Measurements from ENCODE around the gene MBTPS1.
A peak's percentile ranks its signal among the peaks of the same experiment; 100 is the strongest.

Gene MBTPS1

DNA sequence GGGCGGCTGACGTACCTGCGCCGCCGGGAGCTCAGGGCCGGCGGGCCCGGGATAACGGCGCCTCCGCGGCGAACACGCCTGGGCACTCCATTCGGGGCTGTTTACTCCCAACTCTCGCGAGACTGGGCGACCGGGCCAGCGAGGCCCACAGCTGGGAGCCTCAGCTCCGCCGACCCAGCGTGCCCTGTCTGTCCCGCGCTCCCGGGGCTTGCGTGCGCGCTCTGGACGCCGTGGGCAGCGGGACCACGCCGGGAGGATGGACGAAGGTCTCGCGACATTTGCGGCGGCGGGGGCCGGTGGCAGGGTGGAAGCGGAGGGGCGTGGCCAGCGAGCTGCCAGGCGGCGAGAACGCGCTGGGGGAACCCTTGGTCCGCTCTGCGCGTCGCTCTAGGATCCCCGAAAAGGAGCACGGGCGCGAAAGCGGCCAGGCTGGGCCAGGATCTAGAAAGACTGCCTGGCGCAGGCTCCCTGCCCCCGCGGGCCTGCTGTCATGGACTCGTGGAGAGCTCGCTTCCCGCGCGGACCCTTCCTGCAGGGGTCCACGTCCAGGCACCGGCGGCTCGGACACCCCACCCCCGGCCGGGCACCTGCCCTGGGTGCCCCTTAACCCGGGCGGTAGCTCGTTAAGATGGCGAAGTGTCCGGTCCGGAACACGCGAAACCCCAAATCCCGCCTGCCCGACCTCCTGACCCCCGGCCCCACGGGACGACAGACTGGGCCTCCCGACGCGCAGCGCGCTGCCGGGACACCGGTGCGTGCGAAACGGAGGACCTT, at the start of gene MBTPS1:
TSS of gene MBTPS1 (minus strand) at position 223 of the 774 bp plus-strand sequence. CDS start 15,159 bp downstream, outside the sequence.
- DNase-seq, result peak; percentile 98 to 99

DNA sequence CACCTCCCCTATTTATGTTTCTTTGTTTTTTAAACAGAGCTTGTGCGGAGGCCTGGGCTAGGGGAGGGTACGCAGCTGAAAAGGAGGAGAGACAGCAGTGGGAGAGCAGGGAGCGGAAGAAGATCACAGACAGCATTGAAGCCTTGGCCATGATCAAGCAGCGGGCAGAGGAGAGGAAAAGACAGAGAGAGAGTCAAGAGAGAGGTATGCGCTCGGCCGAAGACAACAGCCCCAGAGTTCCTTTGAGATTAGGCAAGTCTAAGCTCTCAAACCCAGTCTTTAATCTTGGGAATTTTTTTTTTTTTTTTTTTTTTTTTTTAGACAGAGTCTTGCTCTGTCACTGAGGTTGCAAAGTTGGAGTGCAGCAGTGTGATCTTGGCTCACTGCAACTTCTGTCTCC, 49.0 kb upstream of the MBTPS1 start:
- no peak for DNase-seq

DNA sequence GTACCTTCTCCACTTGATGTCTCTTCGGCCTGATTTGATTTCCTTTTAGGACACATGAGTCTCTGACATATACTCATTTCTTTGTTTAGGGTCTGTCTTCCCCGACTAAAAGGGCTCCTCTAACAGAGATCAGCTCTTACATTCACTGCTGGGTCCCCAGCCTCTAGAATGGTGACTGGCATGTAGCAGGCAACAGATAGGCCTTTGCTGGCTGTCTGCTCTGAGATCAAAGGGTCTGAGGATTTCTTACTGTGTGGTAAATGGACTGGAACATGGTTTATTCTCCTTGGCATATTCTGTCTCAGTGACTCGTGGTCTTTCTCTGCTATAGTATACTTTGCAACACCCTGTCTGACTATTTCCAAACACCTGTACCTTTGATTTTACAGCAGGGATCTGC, 45.1 kb upstream of the MBTPS1 start:
- DNase-seq, result no peak

- no peak for DNase-seq
These were observed 44.3 kb upstream of the MBTPS1 start for GRCh38 chr16:84161037-84161436.

GRCh38 chr16:84159800-84160199, 43.1 kb upstream of the MBTPS1 start:
- no peak for DNase-seq

GRCh38 chr16:84159007-84159406, 42.3 kb upstream of the MBTPS1 start:
- DNase-seq, result no peak

- DNase-seq, result no peak
These were observed 39.6 kb upstream of the MBTPS1 start for GRCh38 chr16:84156342-84156784.

GRCh38 chr16:84155771-84156170, 39.0 kb upstream of the MBTPS1 start:
- DNase-seq, result no peak

GRCh38 chr16:84155226-84155625, 38.5 kb upstream of the MBTPS1 start:
- DNase-seq, result no peak

DNA sequence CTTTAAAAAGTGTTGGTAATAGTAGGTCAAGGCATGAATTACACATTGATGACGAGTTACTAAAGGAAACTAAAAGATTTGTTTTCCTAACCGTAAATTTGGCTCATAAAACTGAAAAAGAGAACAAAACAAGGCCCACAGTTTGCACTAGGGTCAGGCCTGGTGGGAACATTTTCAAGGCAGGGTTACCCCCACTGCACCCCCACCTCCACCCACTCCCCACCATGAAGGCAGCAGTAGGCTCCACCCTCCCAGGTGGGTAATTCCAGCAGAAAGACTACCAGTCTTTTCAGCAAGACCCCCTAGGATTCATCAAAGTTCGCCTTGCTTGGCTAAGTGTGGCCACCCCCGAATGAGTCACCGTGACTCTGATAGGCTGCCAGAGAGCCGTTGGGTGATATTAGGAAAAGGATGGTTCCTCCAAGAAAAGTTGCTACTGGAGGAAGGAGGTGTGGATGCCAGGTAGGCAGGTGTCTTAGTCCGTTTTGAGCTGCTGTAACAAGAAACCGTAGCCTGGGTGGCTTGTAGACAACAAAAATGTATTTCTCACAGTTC, 37.0 kb upstream of the MBTPS1 start:
- no peak for DNase-seq

GRCh38 chr16:84150926-84151325, 34.2 kb upstream of the MBTPS1 start:
- DNase-seq, result no peak

DNA sequence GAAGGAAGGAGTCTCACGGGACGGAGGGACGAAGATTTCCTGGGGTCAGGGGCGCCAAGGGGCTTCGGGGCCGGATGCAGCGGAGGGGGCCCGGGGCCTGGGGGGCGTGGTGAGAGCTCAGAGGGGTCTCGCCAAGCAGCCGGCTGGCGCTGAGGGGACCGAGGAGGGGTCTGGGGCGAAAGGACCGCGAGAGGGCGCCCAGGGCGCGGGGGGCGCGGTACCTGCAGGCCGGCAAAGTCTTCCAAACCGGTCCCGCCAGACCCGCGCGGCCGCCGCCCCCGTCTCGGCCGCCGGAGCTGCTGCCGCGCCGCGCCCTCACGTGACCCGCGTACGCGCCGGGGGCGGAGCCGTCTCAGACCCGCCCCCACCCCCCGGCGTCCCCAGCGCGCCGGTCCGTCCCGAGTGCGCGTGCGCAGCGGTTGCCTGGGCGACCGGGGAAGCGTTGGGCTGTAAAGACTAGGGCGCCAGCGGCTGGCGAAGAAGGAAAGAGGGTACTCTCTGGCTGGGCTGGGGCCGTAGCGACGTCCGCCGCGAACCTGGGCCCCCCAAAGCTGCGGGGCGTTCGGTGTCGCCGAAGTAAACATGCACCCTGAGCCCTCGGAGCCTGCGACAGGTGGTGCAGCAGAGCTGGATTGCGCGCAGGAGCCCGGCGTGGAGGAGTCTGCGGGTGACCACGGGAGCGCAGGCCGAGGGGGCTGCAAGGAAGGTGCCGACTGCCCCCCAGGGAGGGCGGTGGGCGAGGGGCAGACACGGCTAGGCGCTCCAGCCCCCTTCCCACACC, 28.3 kb upstream of the MBTPS1 start, which contains the start of the genes DNAAF1 and HSDL1:
TSS of gene DNAAF1 (plus strand) at position 450 of the 781 bp plus-strand sequence. CDS start at position 583, 133 bp downstream.
TSS of gene HSDL1 (minus strand) at position 319 of the 781 bp plus-strand sequence. CDS start 13,856 bp downstream, outside the sequence.
- peak; percentile 80 to 97 for DNase-seq

DNA sequence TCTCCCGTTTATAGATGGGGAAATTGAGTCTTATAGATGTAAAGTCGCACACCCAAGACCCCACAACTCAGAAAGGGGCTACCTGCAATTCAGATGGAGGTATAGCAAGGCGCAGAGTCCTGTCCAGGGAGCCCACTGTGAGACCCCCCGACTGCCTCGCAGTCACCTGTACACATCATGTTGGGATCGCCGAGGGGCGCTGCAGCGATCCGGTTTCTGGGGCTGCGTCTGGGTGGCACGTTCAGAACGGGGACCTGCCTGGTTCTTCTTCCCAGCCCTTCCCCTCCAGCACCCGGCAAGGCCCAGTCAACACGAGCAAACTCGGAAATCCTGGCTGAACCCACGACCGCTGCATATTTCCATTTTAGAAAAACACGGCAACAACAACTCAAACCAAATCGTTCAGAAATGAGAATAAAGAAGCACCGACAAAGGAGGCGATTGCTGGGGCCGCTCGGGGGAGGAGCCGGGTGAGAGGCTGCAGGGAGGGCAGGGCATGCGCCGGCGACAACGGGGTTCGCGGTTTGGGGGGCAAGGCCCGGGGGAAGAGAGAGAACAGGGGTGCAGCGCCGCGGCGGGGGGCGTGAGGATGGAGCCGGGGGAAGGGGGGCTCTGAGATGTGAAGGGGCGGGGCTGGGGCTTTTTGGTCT, 27.6 kb upstream of the MBTPS1 start:
- DNase-seq, result peak; percentile 8 to 38

- no peak for DNase-seq
These were observed 27.1 kb upstream of the MBTPS1 start for GRCh38 chr16:84143784-84144199.

DNA sequence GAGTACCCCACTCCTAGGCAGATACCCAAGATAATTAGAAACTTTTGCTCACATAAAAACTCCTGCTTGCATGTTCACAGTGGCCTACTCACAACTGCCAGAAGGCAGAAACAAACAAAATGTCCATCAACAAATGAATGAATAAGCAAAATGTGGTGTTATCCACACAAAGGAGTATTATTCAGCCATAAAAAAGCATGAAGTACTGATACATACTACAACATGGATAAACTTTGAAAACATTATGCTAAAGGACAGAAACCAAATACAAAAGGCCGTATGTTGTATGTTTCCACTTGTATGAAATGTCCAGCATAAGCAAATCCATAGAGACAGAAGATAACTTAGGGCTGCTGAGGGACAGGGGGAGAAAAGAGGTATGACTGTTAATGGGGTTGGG, 26.3 kb upstream of the MBTPS1 start:
- DNase-seq, result no peak

GRCh38 chr16:84141143-84141670, 24.5 kb upstream of the MBTPS1 start:
- no peak for DNase-seq

- DNase-seq, result no peak
These were observed 23.0 kb upstream of the MBTPS1 start for GRCh38 chr16:84139628-84140258.

DNA sequence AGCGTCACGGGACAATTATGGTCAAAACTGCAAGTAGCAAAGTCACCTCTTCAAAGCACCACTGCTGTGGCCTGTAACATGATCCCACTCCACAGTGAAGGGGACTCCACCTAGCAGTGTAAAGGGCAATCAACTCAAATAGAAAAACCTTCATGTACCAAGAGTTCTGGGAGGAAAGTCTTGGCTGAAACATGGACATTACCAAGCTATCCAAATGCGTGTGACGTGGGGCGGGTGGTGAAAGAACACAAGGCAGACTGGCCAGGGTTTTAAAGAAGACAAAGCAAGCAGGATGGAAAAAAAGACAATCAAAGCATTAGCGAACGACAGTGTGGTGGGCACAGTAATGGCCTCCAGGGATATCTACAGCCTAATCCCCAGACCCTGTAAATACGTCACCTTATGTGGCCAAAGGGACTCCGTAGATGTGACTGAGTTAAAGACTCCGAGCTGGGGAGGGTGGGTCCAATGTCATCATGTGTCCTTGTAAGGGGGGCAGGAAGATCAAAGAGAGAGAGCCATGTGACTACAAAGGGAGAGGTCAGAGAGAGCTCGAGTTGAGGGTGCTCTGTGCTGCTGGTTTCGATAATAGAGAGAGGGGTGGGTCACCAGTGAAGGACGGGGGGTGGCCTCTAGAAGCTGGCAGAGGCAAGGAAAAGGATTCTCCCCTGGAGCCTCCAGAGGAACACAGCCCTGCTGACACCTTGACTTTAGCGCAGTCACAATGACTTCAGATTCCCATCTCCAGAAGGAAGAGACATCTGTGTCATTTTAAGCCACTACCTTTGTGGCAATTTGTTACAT, 22.3 kb upstream of the MBTPS1 start:
- no peak for DNase-seq

- no peak for DNase-seq
These were observed 21.7 kb upstream of the MBTPS1 start for GRCh38 chr16:84138500-84138823.

GRCh38 chr16:84137769-84138357, 21.1 kb upstream of the MBTPS1 start:
- DNase-seq, result no peak

DNA sequence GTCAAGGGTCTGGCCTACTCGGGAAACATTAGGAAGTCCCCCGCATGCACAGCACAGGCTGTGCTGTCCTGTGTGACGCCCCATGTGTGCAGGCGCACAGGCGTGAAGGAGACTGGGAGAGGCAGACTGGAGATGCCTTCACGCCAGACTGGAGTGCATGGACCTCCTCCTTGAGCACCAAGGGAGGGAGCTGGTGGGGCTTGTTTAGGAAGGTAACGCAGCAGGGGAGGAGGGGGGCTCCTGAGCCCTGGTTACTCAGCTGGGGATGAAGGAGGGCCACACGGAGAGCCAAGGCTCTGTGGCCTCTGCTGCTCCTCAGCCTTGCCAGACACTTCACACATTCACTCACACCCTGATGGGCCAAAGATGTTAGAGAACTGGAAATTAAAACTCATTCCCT, 20.5 kb upstream of the MBTPS1 start:
- DNase-seq, result no peak
